B cell (primary cell): ENCODE measurements around the gene CHD1L. TPM values are rescaled to one million over a fixed set of nuclear protein-coding genes. Genes with fewer than 3 reads are reported as not detected.
"Not testable (repeated sequence)": the region's sequence is repeated elsewhere in the genome, so short reads cannot be mapped to it uniquely, and the experiment has no call there.

ENCODE experiments used
- ATAC-seq: fragments of 200-7000 bp; cut with Tn5 transposase; one replicate; pipeline ENCODE4 v1.10.0; 2021; ENCODE audit warnings: low read depth, mild to moderate bottlenecking, moderate number of reproducible peaks, moderate library complexity
- CTCF ChIA-PET: fragments of 350-600 bp; sonication (Branson Sonifier 250); formaldehyde crosslinking; loops from one replicate; lab custom pipeline; 2021; ENCODE audit warnings: antibody characterized with exemption, inconsistent platforms; lab: Charles Lee
- POLR2A ChIA-PET: fragments of 350-600 bp; sonication (Branson Sonifier 250); formaldehyde crosslinking; loops from one replicate; lab custom pipeline; 2021; ENCODE audit warnings: antibody characterized with exemption; lab: Charles Lee
- DNase-seq: peaks from one replicate; pipeline ENCODE4 v3.0.0; 2013
- H2AFZ ChIP-seq: 2 replicates; pipeline ENCODE4 v1.6.1; 2012; ENCODE audit warnings: mild to moderate bottlenecking, low read depth, low read length; ENCODE audit not compliant: insufficient read depth, poor library complexity, severe bottlenecking
- H3K27ac ChIP-seq, 2 donors: 1 replicate in 1 of 2; 2 replicates in 1 of 2; pipeline ENCODE4 v1.5.1; 2012 to 2013; ENCODE audit warnings: low read length in 2 of 2, mild to moderate bottlenecking in 2 of 2, moderate library complexity in 1 of 2
- H3K27me3 ChIP-seq, 4 experiments: fragments of 200-600 bp in 1 of 4; sonication (generic) in 1 of 4; replicated peaks in 1 of 4; 1 replicate in 2 of 4; 2 replicates in 2 of 4; pipeline versions ENCODE4 v1.6.1 to v1.7.0; 2013 to 2016; ENCODE audit warnings: low read length in 3 of 4, mild to moderate bottlenecking in 2 of 4, mixed read lengths in 1 of 4, moderate library complexity in 1 of 4; ENCODE audit not compliant: insufficient read depth in 4 of 4, control insufficient read depth in 3 of 4; ENCODE audit errors: control extremely low read depth in 1 of 4
- H3K36me3 ChIP-seq, 2 experiments: replicated peaks in 1 of 2; 1 replicate in 1 of 2; 2 replicates in 1 of 2; pipeline versions ENCODE4 v1.6.1 to v1.7.1; 2013; ENCODE audit warnings: low read length in 1 of 2; ENCODE audit not compliant: insufficient read depth in 2 of 2, control insufficient read depth in 1 of 2; ENCODE audit errors: control extremely low read depth in 1 of 2, extremely low read depth in 1 of 2
- H3K4me1 ChIP-seq, 2 donors: fragments of 200-600 bp in 1 of 2; sonication (generic) in 1 of 2; 1 replicate in 1 of 2; 2 replicates in 1 of 2; pipeline versions ENCODE4 v1.5.1 to v1.6.1; 2013 to 2017; ENCODE audit warnings: low read length in 2 of 2; ENCODE audit not compliant: control insufficient read depth in 2 of 2, insufficient read depth in 2 of 2
- H3K4me2 ChIP-seq: replicated peaks from 2 replicates; pipeline ENCODE3; 2012; ENCODE audit warnings: mild to moderate bottlenecking, low read depth, low read length; ENCODE audit not compliant: poor library complexity, severe bottlenecking
- H3K4me3 ChIP-seq, 5 experiments: fragments of 200-600 bp in 1 of 5; sonication (generic) in 1 of 5; 1 replicate in 3 of 5; 2 replicates in 2 of 5; pipeline versions ENCODE4 v1.5.1 to v1.7.0; 2011 to 2016; ENCODE audit warnings: low read length in 4 of 5, mild to moderate bottlenecking in 4 of 5, low read depth in 2 of 5, control low read depth in 1 of 5, moderate library complexity in 1 of 5; ENCODE audit not compliant: insufficient read depth in 1 of 5; ENCODE audit errors: control extremely low read depth in 1 of 5, extremely low read depth in 1 of 5
- H3K79me2 ChIP-seq: fragments of 200-600 bp; sonication (generic); one replicate; pipeline ENCODE4 v1.6.0; 2016; ENCODE audit warnings: low read length; ENCODE audit not compliant: control insufficient read depth, insufficient read depth
- H3K9ac ChIP-seq: fragments of 200-600 bp; sonication (generic); 2 replicates; pipeline ENCODE4 v1.6.1; 2017; ENCODE audit warnings: mild to moderate bottlenecking, low read length, moderate library complexity
- H3K9me3 ChIP-seq, 3 donors: one replicate each; pipeline versions ENCODE4 v1.6.1 to v1.7.1; 2013; ENCODE audit warnings: low read length in 2 of 3; ENCODE audit not compliant: control insufficient read depth in 2 of 3, insufficient read depth in 1 of 3; ENCODE audit errors: control extremely low read depth in 1 of 3
- H4K20me1 ChIP-seq: 2 replicates; pipeline ENCODE4 v1.6.0; 2012; ENCODE audit warnings: mild to moderate bottlenecking, low read length; ENCODE audit not compliant: insufficient read depth, control insufficient read depth, poor library complexity, severe bottlenecking
- H3K27ac Mint-ChIP-seq: one replicate; pipeline ENCODE4 v1.8.0; 2021; ENCODE audit warnings: mixed read lengths
- H3K27me3 Mint-ChIP-seq: one replicate; pipeline ENCODE4 v1.8.0; 2021; ENCODE audit warnings: mixed read lengths
- H3K4me1 Mint-ChIP-seq: one replicate; pipeline ENCODE4 v1.8.0; 2021; ENCODE audit warnings: mixed read lengths
- H3K4me3 Mint-ChIP-seq: one replicate; pipeline ENCODE4 v1.8.0; 2021; ENCODE audit warnings: mixed read lengths
- H3K9me3 Mint-ChIP-seq: one replicate; pipeline ENCODE4 v1.8.0; 2022; ENCODE audit warnings: mixed read lengths; ENCODE audit not compliant: insufficient read depth
- EZH2 ChIP-seq: IDR thresholded peaks from 2 replicates; pipeline ENCODE4 v1.6.1; 2012; ENCODE audit warnings: borderline replicate concordance, low read depth, mild to moderate bottlenecking, moderate library complexity, low read length; ENCODE audit not compliant: insufficient read depth, poor library complexity, severe bottlenecking
- WGBS: methylation state at CpG from one replicate; pipeline ENCODE4 v1.1.5; 2013; ENCODE audit warnings: missing lambda C conversion rate; ENCODE audit not compliant: insufficient coverage; 5-methylcytosine and 5-hydroxymethylcytosine counted together
- intact Hi-C: fragments of 100-400 bp; cut with micrococcal nuclease; formaldehyde crosslinking; loops from one replicate; pipeline ENCODE4 v1.10.0; 2022
- polyA plus RNA-seq: library from polyadenylated mRNA; depleted of rRNA; stranded (reverse); fragments of >200 nt; gene quantifications from 2 replicates; pipeline ENCODE4 v1.2.3, GENCODE V29; 2012
- total RNA-seq, 2 donors: library from RNA; stranded (reverse); fragments of 120-200 nt in 1 of 2; gene quantifications; 1 replicate in 1 of 2; 2 replicates in 1 of 2; pipeline versions ENCODE4 v1.2.3 to v1.2.4, GENCODE V29; 2013 to 2022
- TF ChIP-seq, protein P1 (sequence below): fragments of 200-600 bp; IDR thresholded peaks from one replicate; pipeline ENCODE4 v1.8.0; 2022; ENCODE audit warnings: antibody characterized with exemption, mild to moderate bottlenecking

The CHD1L gene
- total and polyA plus RNA-seq, 2 donors (not counting 1 experiment from before 2014, with no cell fraction given), result 32.4 to 54.6 TPM

DNA sequence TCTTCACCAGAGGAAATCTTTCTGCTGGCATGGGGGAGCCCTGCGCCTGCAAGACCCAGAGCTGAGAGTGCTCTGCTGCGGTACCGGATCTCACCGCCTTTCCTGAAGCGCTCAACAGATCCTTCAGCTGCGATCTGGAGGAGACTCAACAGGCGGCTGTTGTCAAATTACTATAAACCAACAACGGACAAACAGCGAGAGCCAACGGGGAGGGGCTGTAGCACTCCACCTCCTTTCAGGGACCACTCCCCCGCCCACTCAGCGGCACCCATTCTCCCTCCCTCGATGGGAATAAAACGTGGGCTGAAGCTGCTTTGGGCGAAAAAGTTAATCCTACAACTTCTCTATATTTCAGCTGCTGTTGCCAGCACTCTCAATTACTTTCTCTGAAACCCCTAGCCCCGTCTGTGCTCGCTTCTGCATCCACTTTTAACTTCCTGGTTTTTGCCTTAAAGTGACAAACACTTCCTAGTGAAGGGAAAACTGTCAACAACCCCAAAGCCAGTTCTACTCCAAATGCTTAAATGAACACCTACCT lies 17.2 kb upstream of the CHD1L start, which contains the start of gene FMO5:
Gene FMO5 (minus strand): TSS at position 147 of the 538 bp plus-strand sequence. CDS start 310 bp downstream, outside the sequence.
- Histone ChIP-seq H4K20me1 (no peaks in the 10 kb centered on the region), H3K9ac (peak within 1 kb of the TSS; percentile 68), H3K27ac (peak within 1 kb of the TSS; percentile 74 to 77), H3K27me3 (no peaks in the 10 kb centered on the region), H3K4me2 (peak within 1 kb of the TSS; percentile 67), H3K79me2 (no peaks in the 10 kb centered on the region), H3K36me3 (peaks cover 0 to 1% of the 10 kb centered on the region in 2 experiments), H3K4me1 (peaks cover 10 to 13% of the 10 kb centered on the region in 2 donors), H2AFZ (peak within 1 kb of the TSS; percentile 80), H3K4me3 (peak within 1 kb of the TSS; percentile 75 to 94 (median 80)), H3K9me3 (no peaks in the 10 kb centered on the region)
- Mint-ChIP-seq H3K9me3 (no peaks in the 10 kb centered on the region), H3K27ac (peak within 1 kb of the TSS; percentile 95), H3K4me1 (peaks cover 22% of the 10 kb centered on the region), H3K4me3 (peak within 1 kb of the TSS; percentile 96), H3K27me3 (no peaks in the 10 kb centered on the region)
- DNase-seq (peak; percentile 67), ATAC-seq (peak; percentile 91)
- intact Hi-C loops, result loop anchor here (1.0 to 2.0 kb wide), 2 partner anchors 18 to 53 kb away; partner anchors contain the start of genes CHD1L and PRKAB2
- WGBS, result under 1% methylated on average over 15 of the region's 17 CpGs
- TF ChIP-seq, protein P1, sequence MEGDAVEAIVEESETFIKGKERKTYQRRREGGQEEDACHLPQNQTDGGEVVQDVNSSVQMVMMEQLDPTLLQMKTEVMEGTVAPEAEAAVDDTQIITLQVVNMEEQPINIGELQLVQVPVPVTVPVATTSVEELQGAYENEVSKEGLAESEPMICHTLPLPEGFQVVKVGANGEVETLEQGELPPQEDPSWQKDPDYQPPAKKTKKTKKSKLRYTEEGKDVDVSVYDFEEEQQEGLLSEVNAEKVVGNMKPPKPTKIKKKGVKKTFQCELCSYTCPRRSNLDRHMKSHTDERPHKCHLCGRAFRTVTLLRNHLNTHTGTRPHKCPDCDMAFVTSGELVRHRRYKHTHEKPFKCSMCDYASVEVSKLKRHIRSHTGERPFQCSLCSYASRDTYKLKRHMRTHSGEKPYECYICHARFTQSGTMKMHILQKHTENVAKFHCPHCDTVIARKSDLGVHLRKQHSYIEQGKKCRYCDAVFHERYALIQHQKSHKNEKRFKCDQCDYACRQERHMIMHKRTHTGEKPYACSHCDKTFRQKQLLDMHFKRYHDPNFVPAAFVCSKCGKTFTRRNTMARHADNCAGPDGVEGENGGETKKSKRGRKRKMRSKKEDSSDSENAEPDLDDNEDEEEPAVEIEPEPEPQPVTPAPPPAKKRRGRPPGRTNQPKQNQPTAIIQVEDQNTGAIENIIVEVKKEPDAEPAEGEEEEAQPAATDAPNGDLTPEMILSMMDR, result no peak
- TF ChIP-seq EZH2, result no peak
- ChIA-PET POLR2A (interaction anchor here (0.8 to 1.9 kb wide), 2 partner anchors 18 to 52 kb away, joined by 3 to 11 read pairs; partner anchors contain the start of gene CHD1L), CTCF (interaction anchor here (0.7 to 1.9 kb wide), 5 partner anchors 16 to 54 kb away, joined by 3 to 11 read pairs (median 4); partner anchors contain the start of genes CHD1L and PRKAB2)

DNA sequence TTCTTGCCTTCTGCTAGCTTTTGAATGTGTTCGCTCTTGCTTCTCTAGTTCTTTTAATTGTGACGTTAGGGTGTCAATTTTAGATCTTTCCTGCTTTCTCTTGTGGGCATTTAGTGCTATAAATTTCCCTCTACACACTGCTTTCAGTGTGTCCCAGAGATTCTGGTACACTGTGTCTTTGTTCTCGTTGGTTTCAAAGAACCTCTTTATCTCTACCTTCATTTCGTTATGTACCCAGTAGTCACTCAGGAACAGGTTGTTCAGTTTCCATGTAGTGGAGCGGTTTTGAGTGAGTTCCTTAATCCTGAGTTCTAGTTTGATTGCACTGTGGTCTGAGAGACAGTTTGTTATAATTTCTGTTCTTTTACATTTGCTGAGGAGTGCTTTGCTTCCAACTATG lies 11.5 kb upstream of the CHD1L start:
- H3K36me3 ChIP-seq, intact Hi-C loops, H3K27me3 Mint-ChIP-seq, H3K9me3 ChIP-seq, H2AFZ ChIP-seq, H3K4me3 ChIP-seq, CTCF ChIA-PET, H3K27me3 ChIP-seq, H3K4me2 ChIP-seq, H3K27ac Mint-ChIP-seq, H4K20me1 ChIP-seq, POLR2A ChIA-PET, H3K4me1 Mint-ChIP-seq, H3K9ac ChIP-seq, H3K27ac ChIP-seq, ATAC-seq, H3K79me2 ChIP-seq, DNase-seq, H3K9me3 Mint-ChIP-seq, H3K4me1 ChIP-seq, H3K4me3 Mint-ChIP-seq: not testable (repeated sequence)
- WGBS, result no CpG with 5 or more reads among the region's 5 CpGs

DNA sequence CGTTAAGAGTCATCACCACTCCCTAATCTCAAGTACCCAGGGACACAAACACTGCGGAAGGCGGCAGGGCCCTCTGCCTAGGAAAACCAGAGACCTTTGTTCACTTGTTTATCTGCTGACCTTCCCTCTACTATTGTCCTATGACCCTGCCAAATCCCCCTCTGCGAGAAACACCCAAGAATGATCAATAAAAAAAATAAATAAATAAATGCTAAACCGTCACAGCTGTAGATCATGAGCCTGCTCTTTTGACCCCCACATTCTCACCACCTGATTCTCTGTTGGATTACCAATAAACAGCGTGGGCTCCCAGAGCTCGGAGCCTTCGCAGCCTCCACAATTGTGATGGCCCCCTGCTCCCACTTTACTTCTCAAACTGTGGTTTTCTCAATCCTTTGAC lies 8.6 kb upstream of the CHD1L start:
- H2AFZ ChIP-seq, H3K9ac ChIP-seq, H3K4me1 ChIP-seq, intact Hi-C loops, DNase-seq, H3K4me3 ChIP-seq, H3K27me3 Mint-ChIP-seq, H4K20me1 ChIP-seq, H3K4me1 Mint-ChIP-seq, H3K27ac ChIP-seq, ATAC-seq, H3K27ac Mint-ChIP-seq, H3K4me3 Mint-ChIP-seq, H3K4me2 ChIP-seq, H3K79me2 ChIP-seq, H3K36me3 ChIP-seq, CTCF ChIA-PET, POLR2A ChIA-PET, H3K9me3 Mint-ChIP-seq: not testable (repeated sequence)
- Histone ChIP-seq H3K9me3 (peaks cover 0 to 16% (median 5%) of the 10 kb centered on the region in 3 donors), H3K27me3 (peaks cover 0 to 12% (median 4%) of the 10 kb centered on the region in 4 experiments)
- 100% methylated on average over 3 of the region's 8 CpGs for WGBS
